Fibroblast of lung (primary cell): ENCODE results near the gene ETS1. TPM values are rescaled to one million over a fixed set of nuclear protein-coding genes. Genes with fewer than 3 reads are reported as not detected.

Source experiments
- DNase-seq, 2 donors: peaks; one replicate each; pipeline versions ENCODE4 v3.0.0 to v3.0.0-alpha.2; 2010; ENCODE audit warnings: low read depth in 2 of 2
- H2AFZ ChIP-seq: 2 replicates; pipeline ENCODE4 v1.5.1; 2012; ENCODE audit warnings: low read length, control low read depth, inconsistent platforms
- H3K27ac ChIP-seq: 2 replicates; pipeline ENCODE4 v1.5.1; 2011; ENCODE audit warnings: low read length, control low read depth; ENCODE audit not compliant: insufficient read depth
- H3K27me3 ChIP-seq: 2 replicates; pipeline ENCODE4 v1.5.1; 2011; ENCODE audit warnings: mild to moderate bottlenecking, low read length; ENCODE audit not compliant: control insufficient read depth, insufficient read depth
- H3K36me3 ChIP-seq: 2 replicates; pipeline ENCODE4 v1.5.1; 2011; ENCODE audit warnings: low read length; ENCODE audit not compliant: control insufficient read depth, insufficient read depth
- H3K4me1 ChIP-seq: 2 replicates; pipeline ENCODE4 v1.5.1; 2011; ENCODE audit warnings: low read length; ENCODE audit not compliant: control insufficient read depth, insufficient read depth; ENCODE audit errors: extremely low read depth
- H3K4me2 ChIP-seq: 2 replicates; pipeline ENCODE4 v1.5.1; 2011; ENCODE audit warnings: low read length, control low read depth; ENCODE audit not compliant: insufficient read depth; ENCODE audit errors: extremely low read depth
- H3K4me3 ChIP-seq, 4 experiments: fragments of 200-600 bp in 1 of 4; sonication (generic) in 1 of 4; replicated peaks in 1 of 4; 2 replicates each; pipeline ENCODE4 v1.5.1; 2011 to 2016; ENCODE audit warnings: low read length in 4 of 4, low read depth in 3 of 4, mild to moderate bottlenecking in 3 of 4, control low read depth in 2 of 4, inconsistent platforms in 1 of 4, mixed read lengths in 1 of 4; ENCODE audit not compliant: insufficient read depth in 1 of 4; ENCODE audit errors: control extremely low read depth in 1 of 4
- H3K79me2 ChIP-seq: 2 replicates; pipeline ENCODE4 v1.5.1; 2012; ENCODE audit warnings: mild to moderate bottlenecking, low read length, inconsistent platforms; ENCODE audit not compliant: control insufficient read depth, insufficient read depth
- H3K9ac ChIP-seq: 2 replicates; pipeline ENCODE4 v1.5.1; 2011; ENCODE audit warnings: mild to moderate bottlenecking, low read length, control low read depth; ENCODE audit not compliant: insufficient read depth
- H3K9me3 ChIP-seq: 2 replicates; pipeline ENCODE4 v1.5.1; 2012; ENCODE audit warnings: low read depth, low read length; ENCODE audit not compliant: control insufficient read depth, insufficient read depth
- H4K20me1 ChIP-seq: 2 replicates; pipeline ENCODE4 v1.5.1; 2011; ENCODE audit warnings: low read length; ENCODE audit not compliant: control insufficient read depth, insufficient read depth; ENCODE audit errors: extremely low read depth
- EZH2 ChIP-seq: IDR thresholded peaks from 2 replicates; pipeline ENCODE4 v1.5.1; 2012; ENCODE audit warnings: low read length, control low read depth, mild to moderate bottlenecking; ENCODE audit errors: missing control alignments
- polyA plus RNA-seq, 2 donors: library from polyadenylated mRNA; depleted of rRNA in 1 of 2; stranded (reverse) in 1 of 2; unstranded in 1 of 2; fragments of >200 nt; gene quantifications; 2 replicates each; pipeline ENCODE4 v1.2.1, GENCODE V29; 2011 to 2012; ENCODE audit warnings: missing spikeins in 1 of 2
- total RNA-seq: library from RNA; depleted of rRNA; stranded (reverse); fragments of >200 nt; gene quantifications from 2 replicates; pipeline ENCODE4 v1.2.1, GENCODE V29; 2014
- TF ChIP-seq, protein P1 (sequence below), 2 donors: IDR thresholded peaks in 1 of 2; conservative IDR thresholded peaks in 1 of 2; 1 replicate in 1 of 2; 2 replicates in 1 of 2; pipeline ENCODE4 v1.5.1; 2011 to 2012; ENCODE audit warnings: low read length in 2 of 2, control low read depth in 1 of 2, inconsistent platforms in 1 of 2, low read depth in 1 of 2, mild to moderate bottlenecking in 1 of 2

Gene ETS1
- total and polyA plus RNA-seq, 2 donors (not counting 1 experiment from before 2014, with no cell fraction given): 51.5 to 51.7 TPM

DNA sequence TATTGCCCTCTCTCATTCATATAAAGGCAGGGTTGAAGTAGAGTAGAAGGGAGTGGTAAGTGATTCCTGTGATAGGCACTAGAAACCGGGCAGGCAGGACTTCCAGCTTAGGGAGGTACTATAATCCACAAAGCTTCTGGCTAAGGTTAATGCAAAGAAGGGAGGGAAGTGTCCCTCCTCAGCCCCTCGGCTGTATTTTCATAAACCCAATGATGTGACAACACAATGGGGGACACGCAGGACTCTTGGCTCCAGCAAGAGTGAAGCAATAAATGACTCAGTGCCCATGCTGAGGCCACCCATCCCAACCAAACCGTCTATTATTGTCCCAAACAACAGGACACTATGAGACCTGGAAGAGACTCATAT lies 90.7 kb downstream of the ETS1 start:
- peak overlapping the region; percentile 74 for H3K4me2 ChIP-seq
- peak overlapping the region; percentile 92 for H3K27ac ChIP-seq
- H3K9ac ChIP-seq: peak overlapping the region; percentile 25
- peak overlapping the region in 2 of 4 experiments; percentile 1 to 31 for H3K4me3 ChIP-seq
- H3K27me3 ChIP-seq: no peaks in the 10 kb centered on the region
- no peaks in the 10 kb centered on the region for H4K20me1 ChIP-seq
- no peaks in the 10 kb centered on the region for H3K36me3 ChIP-seq
- no peak overlapping the region for H2AFZ ChIP-seq
- no peak for DNase-seq
- H3K4me1 ChIP-seq: peaks cover 67% of the 10 kb centered on the region
- H3K79me2 ChIP-seq: peaks cover 89% of the 10 kb centered on the region
- H3K9me3 ChIP-seq: no peaks in the 10 kb centered on the region
- no peak for TF ChIP-seq EZH2
- TF ChIP-seq, protein P1, sequence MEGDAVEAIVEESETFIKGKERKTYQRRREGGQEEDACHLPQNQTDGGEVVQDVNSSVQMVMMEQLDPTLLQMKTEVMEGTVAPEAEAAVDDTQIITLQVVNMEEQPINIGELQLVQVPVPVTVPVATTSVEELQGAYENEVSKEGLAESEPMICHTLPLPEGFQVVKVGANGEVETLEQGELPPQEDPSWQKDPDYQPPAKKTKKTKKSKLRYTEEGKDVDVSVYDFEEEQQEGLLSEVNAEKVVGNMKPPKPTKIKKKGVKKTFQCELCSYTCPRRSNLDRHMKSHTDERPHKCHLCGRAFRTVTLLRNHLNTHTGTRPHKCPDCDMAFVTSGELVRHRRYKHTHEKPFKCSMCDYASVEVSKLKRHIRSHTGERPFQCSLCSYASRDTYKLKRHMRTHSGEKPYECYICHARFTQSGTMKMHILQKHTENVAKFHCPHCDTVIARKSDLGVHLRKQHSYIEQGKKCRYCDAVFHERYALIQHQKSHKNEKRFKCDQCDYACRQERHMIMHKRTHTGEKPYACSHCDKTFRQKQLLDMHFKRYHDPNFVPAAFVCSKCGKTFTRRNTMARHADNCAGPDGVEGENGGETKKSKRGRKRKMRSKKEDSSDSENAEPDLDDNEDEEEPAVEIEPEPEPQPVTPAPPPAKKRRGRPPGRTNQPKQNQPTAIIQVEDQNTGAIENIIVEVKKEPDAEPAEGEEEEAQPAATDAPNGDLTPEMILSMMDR (conservative IDR thresholded peaks at IDR 0.05 in 1 of 2, IDR thresholded peaks at IDR 0.05 in 1 of 2; ENCODE audit: low read depth in 1 of 2, low read length in 2 of 2): no peak

DNA sequence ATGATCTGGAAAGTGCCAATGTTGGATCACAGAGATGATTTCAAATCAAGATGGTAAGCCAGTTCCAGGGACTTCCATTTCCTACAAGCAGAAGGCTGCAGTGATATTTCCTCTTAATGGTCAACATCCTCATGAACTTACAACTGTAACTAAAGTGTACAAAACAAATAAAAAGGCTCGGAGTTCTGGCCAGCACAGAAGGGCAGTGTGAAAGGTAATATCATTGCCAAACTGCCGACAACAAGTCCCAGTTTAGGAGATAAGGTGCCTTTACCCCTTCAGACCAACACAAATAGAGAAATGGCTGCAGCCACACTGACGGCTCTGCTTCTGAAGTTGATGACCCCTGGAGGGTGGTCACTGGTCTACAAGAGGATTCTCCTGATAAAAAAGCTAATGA lies 91.1 kb downstream of the ETS1 start:
- peak overlapping the region in 1 of 4 experiments; percentile 31 for H3K4me3 ChIP-seq
- H4K20me1 ChIP-seq: no peaks in the 10 kb centered on the region
- H3K4me1 ChIP-seq: peaks cover 67% of the 10 kb centered on the region

DNA sequence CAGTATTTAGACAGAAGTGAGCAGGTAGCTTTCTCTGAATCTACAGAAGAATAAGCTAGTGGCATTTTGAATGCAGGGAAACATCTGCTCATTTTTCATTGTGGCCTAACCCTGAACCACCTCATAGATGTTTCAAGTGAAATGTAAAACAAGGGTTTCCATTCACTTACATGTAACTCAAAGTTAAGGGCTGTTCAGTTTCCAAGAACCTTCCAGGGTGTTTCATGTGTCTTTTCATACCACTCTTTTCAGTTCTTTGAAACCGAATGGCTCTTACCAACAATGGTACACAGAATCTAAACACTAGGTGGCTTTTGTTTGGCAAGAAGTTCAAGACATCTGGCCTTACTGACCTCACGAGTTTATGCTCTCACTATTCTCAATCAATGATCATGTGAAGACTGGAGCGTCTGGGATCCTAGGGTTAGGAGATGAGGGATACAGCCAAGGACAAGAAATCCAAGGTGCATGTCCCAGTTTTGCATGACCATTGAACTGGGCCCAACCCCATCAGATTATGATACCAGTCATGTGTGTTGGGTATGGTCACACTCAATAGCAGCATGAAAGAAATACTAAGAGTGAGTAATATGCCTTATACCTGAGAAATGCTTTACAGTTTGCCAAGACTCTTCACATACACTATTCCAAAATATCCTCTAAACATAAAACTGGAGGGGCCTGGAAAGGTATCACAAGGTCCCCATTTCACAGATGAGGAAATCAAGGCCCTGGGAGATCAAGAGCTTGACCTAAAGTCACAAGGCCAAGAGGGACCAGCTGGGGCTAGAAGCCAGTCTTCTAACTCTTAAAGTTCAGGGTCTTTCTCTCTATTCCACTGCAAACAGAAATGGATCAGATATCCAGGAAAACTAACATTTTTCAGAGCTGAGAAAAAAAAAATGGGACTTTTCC lies 92.7 kb downstream of the ETS1 start:
- Histone ChIP-seq H2AFZ (no peak overlapping the region), H3K4me1 (peaks cover 62% of the 10 kb centered on the region), H3K4me3 (no peak overlapping the region), H3K9me3 (no peaks in the 10 kb centered on the region), H3K27ac (peak overlapping the region; percentile 92), H3K79me2 (peaks cover 88% of the 10 kb centered on the region), H3K4me2 (no peak overlapping the region), H3K36me3 (peaks cover 4% of the 10 kb centered on the region), H3K9ac (no peak overlapping the region), H4K20me1 (no peaks in the 10 kb centered on the region), H3K27me3 (no peaks in the 10 kb centered on the region)
- TF ChIP-seq EZH2: no peak
- TF ChIP-seq, protein P1 (conservative IDR thresholded peaks at IDR 0.05 in 1 of 2, IDR thresholded peaks at IDR 0.05 in 1 of 2; ENCODE audit: low read depth in 1 of 2, low read length in 2 of 2): no peak
- no peak for DNase-seq

More for the DNA sequence above, 91.1 kb downstream of the ETS1 start:
- DNase-seq: no peak
- TF ChIP-seq, protein P1 (conservative IDR thresholded peaks at IDR 0.05 in 1 of 2, IDR thresholded peaks at IDR 0.05 in 1 of 2; ENCODE audit: low read depth in 1 of 2, low read length in 2 of 2): no peak
- TF ChIP-seq EZH2: no peak
- Histone ChIP-seq H3K79me2 (peaks cover 89% of the 10 kb centered on the region), H3K4me2 (peak overlapping the region; percentile 74), H3K27ac (peak overlapping the region; percentile 92), H3K36me3 (no peaks in the 10 kb centered on the region), H3K27me3 (no peaks in the 10 kb centered on the region), H3K9me3 (no peaks in the 10 kb centered on the region), H3K9ac (peak overlapping the region; percentile 25), H2AFZ (no peak overlapping the region)
